ENCODE data around the gene LDLRAD4.

LDLRAD4 gene

GRCh38 chr18:13574355-13574754 is 355.8 kb downstream of the LDLRAD4 start:
- H4K20me1 ChIP-seq, result peaks cover 54% of the 10 kb centered on the region; the same call in 1 of the 2 replicates
- no peak overlapping the region for H3K4me3 ChIP-seq
- TF ChIP-seq Cebpa-rat (IDR thresholded peaks at IDR 0.05), result no peak
- no peak overlapping the region for H3K4me2 ChIP-seq
- H3K36me3 ChIP-seq, result peaks cover 21% of the 10 kb centered on the region
- H3K9me3 ChIP-seq, result peaks cover 10% of the 10 kb centered on the region; the same call in 1 of the 2 replicates
- no peak overlapping the region for H3K9ac ChIP-seq
- no peaks in the 10 kb centered on the region for H3K27me3 ChIP-seq
- no peak overlapping the region; the same call in 1 of the 2 replicates for H3K27ac ChIP-seq
- peaks cover 70% of the 10 kb centered on the region for H3K4me1 ChIP-seq

DNA sequence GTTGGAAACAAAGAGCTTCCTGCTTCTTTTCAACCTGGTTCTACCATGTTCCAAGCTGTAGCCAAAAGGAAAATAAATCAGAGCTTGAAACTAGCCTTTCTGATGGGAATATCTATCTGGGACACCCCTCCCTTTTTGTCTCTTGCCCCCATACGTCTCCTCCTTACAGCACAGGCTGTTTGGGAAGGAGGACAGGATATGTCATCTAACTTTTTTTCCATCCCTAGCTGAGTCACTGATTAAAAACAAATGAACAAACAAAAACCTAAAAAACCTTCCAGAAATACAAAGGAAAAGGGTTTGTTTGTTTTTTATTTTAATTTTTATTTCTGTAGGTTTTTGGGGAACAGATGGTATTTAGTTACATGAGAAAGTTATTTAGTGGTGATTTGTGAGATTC is 356.2 kb downstream of the LDLRAD4 start:
- Histone ChIP-seq H3K9ac (no peak overlapping the region), H3K9me3 (peaks cover 10% of the 10 kb centered on the region; the same call in 1 of the 2 replicates), H3K4me2 (no peak overlapping the region), H3K27ac (no peak overlapping the region; the same call in 1 of the 2 replicates), H3K4me1 (peaks cover 70% of the 10 kb centered on the region), H3K27me3 (no peaks in the 10 kb centered on the region), H3K36me3 (peaks cover 21% of the 10 kb centered on the region), H3K4me3 (no peak overlapping the region), H4K20me1 (peaks cover 59% of the 10 kb centered on the region)
- TF ChIP-seq Cebpa-rat (IDR thresholded peaks at IDR 0.05), result no peak

DNA sequence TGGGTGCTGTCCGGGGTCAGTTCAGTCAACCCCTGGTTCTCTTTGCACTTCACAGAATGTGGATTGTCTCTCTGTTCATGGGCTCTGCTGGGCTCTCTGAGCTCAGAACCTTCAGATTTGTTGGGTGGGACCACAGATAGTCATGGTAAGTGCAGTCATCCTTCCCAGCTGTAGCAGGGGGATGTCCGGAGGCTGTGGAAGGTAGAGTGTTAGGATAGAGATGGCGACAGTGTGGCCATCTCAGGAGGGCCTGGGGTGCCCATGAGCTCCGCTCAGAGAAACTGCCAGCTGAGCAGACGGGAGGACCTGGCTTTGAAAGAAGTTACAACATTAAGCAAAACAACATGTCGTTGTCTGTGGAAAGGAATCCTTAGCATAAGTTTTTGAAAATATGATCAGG is 358.0 kb downstream of the LDLRAD4 start:
- peak overlapping the region; percentile 68 for H3K4me2 ChIP-seq
- H3K4me1 ChIP-seq, result peaks cover 70% of the 10 kb centered on the region
- H3K9me3 ChIP-seq, result peaks cover 10% of the 10 kb centered on the region; the same call in 1 of the 2 replicates
- H3K27me3 ChIP-seq, result no peaks in the 10 kb centered on the region
- peak overlapping the region; percentile 40; the same call in 1 of the 2 replicates for H3K9ac ChIP-seq
- peaks cover 21% of the 10 kb centered on the region for H3K36me3 ChIP-seq
- H3K4me3 ChIP-seq, result no peak overlapping the region
- H3K27ac ChIP-seq, result peak overlapping the region; percentile 48; the same call in 1 of the 2 replicates
- H4K20me1 ChIP-seq, result peaks cover 70% of the 10 kb centered on the region
- TF ChIP-seq Cebpa-rat (IDR thresholded peaks at IDR 0.05), result no peak

DNA sequence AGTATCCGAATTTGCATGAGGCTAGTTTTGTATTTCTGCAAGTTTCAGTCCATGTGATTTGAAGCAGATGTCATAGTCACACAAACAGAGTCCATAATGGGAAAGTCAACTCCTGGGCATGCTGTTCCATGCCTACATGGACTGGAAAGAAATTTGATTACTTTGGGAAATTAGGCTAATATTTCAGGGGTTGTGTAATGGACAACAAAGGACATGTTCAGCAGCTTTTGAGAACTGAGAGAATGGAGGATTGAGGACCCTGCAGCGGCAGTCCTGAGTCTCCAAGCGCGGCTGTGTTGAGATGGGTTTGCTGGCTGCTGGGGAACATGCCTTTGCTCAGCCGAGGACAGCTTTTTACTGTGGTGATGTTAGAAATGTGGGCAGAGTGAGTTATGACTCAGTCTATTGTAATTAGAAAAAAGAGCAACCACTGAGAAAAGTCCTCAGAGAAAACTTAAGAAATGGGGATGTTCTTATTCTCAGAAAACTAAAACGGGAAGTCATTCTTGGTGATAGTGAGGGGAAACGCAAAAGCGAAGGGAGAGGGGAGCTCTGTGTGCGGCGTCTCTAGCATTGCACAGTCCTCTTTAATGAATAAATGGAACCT is 358.6 kb downstream of the LDLRAD4 start:
- Histone ChIP-seq H3K4me3 (no peak overlapping the region), H3K27me3 (no peaks in the 10 kb centered on the region), H4K20me1 (peaks cover 76% of the 10 kb centered on the region), H3K9ac (peak overlapping the region; percentile 40; the same call in 1 of the 2 replicates), H3K4me1 (peaks cover 72% of the 10 kb centered on the region), H3K36me3 (peaks cover 22% of the 10 kb centered on the region), H3K4me2 (peak overlapping the region; percentile 68), H3K27ac (peak overlapping the region; percentile 48; the same call in 1 of the 2 replicates), H3K9me3 (peaks cover 10% of the 10 kb centered on the region; the same call in 1 of the 2 replicates)
- no peak for TF ChIP-seq Cebpa-rat (IDR thresholded peaks at IDR 0.05)

- Histone ChIP-seq H3K4me1 (peaks cover 72% of the 10 kb centered on the region), H3K9ac (peak overlapping the region; percentile 40; the same call in 1 of the 2 replicates), H3K9me3 (peaks cover 10% of the 10 kb centered on the region; the same call in 1 of the 2 replicates), H3K36me3 (peaks cover 24% of the 10 kb centered on the region), H3K27me3 (no peaks in the 10 kb centered on the region), H3K4me3 (no peak overlapping the region), H3K4me2 (peak overlapping the region; percentile 68), H4K20me1 (peaks cover 76% of the 10 kb centered on the region), H3K27ac (peak overlapping the region; percentile 48)
- no peak for TF ChIP-seq Cebpa-rat (IDR thresholded peaks at IDR 0.05)
Measured at GRCh38 chr18:13577781-13578180, 359.2 kb downstream of the LDLRAD4 start.

- TF ChIP-seq Cebpa-rat (IDR thresholded peaks at IDR 0.05), result no peak
- no peak overlapping the region for H3K4me3 ChIP-seq
- H3K36me3 ChIP-seq, result peaks cover 24% of the 10 kb centered on the region
- peaks cover 74% of the 10 kb centered on the region for H3K4me1 ChIP-seq
- H3K4me2 ChIP-seq, result peak overlapping the region; percentile 68; the same call in 1 of the 2 replicates
- no peak overlapping the region for H3K9ac ChIP-seq
- H3K9me3 ChIP-seq, result peaks cover 10% of the 10 kb centered on the region; the same call in 1 of the 2 replicates
- no peak overlapping the region for H3K27ac ChIP-seq
- H4K20me1 ChIP-seq, result peaks cover 80% of the 10 kb centered on the region
- H3K27me3 ChIP-seq, result no peaks in the 10 kb centered on the region
Measured at GRCh38 chr18:13578400-13578799, 359.8 kb downstream of the LDLRAD4 start.

DNA sequence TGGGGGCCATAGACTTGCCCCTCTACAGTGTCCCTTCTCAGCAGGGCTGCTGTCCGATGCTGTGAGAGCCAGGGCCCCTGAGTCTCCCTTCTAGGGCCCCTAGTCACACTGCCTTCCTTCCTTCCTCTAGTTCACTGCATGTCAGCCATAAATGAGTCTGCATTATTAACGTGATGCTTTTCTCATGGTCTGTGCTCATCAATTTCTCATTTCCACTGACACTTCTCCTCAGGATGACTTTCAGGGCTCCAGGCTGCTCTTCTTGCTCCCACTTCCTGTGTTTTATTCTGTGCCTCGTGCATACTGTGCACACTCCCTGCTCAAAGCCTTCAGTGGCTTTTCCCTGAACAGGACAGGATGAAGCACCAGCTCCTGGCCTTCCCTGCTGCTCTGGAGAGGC is 361.3 kb downstream of the LDLRAD4 start:
- peaks cover 88% of the 10 kb centered on the region for H3K4me1 ChIP-seq
- no peak overlapping the region for H3K4me3 ChIP-seq
- H3K9me3 ChIP-seq, result 0 out of 2 replicates have a peak, but pooled peaks cover 3% of the 10 kb centered on the region
- H3K9ac ChIP-seq, result peak overlapping the region; percentile 3; the same call in 1 of the 2 replicates
- no peaks in the 10 kb centered on the region for H3K27me3 ChIP-seq
- H3K27ac ChIP-seq, result 0 out of 2 replicates have a peak overlapping the region, but pooled peaks have one; percentile 11
- H4K20me1 ChIP-seq, result peaks cover 85% of the 10 kb centered on the region
- peaks cover 24% of the 10 kb centered on the region for H3K36me3 ChIP-seq
- no peak for TF ChIP-seq Cebpa-rat (IDR thresholded peaks at IDR 0.05)
- H3K4me2 ChIP-seq, result peak overlapping the region; percentile 68

DNA sequence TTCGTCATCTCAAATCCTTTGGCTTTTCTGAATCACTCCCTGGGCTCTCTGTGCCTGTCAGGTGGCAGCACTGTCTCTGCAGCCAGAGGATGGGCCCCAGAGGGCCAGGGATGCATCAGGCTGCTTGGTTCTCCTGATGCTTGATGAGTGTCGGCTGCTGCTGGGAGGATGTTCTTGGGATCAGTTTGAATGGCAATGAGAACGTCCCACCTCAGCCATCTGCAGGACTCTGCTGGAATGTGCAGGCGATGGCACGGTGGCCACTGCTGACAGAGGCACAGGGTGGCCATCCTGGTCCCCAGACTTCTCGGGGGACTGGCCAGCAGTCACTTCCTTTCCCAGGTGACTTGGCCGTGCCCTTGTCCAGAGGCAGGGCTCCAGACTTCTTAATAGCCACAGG is 361.8 kb downstream of the LDLRAD4 start:
- H3K4me2 ChIP-seq, result peak overlapping the region; percentile 68
- H3K4me3 ChIP-seq, result no peak overlapping the region
- H3K27ac ChIP-seq, result no peak overlapping the region
- no peaks in the 10 kb centered on the region for H3K9me3 ChIP-seq
- no peak overlapping the region; the same call in 1 of the 2 replicates for H3K9ac ChIP-seq
- no peaks in the 10 kb centered on the region for H3K27me3 ChIP-seq
- peaks cover 93% of the 10 kb centered on the region for H3K4me1 ChIP-seq
- H3K36me3 ChIP-seq, result peaks cover 25% of the 10 kb centered on the region
- no peak for TF ChIP-seq Cebpa-rat (IDR thresholded peaks at IDR 0.05)
- H4K20me1 ChIP-seq, result peaks cover 90% of the 10 kb centered on the region

- Histone ChIP-seq H3K27ac (no peak overlapping the region), H3K9me3 (no peaks in the 10 kb centered on the region)
Measured at GRCh38 chr18:13580991-13581390, 362.4 kb downstream of the LDLRAD4 start.

DNA sequence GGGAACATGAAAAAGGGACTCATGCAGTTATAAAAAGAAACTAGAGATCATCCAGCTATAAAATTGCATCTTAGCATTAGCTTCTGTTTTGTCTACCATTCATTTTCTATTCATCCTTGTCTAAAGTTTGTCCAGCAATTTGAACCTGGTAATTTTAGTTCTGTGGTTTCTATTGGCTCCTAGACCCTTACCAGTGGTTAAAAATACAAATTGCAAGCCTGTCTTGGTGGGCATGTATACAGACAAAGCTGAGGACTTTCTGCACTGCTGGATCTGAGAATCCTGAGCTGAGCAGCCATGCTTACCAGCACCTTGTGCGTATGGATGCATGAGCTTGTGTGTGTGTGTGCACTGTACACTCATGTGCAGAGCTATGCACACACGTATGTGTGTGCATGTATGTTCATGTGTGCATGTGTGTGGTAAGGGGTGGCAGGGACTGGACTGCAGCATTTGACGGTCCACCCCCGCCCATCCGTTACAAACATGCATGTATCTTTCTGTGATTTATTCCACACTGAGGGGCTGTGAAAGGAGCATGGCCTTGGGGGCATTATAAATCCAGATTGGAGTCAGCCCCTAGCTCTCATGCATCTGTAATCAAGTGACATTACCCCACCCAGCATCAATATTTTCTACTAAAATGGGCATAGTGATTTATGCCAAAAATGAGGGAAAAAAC is 363.1 kb downstream of the LDLRAD4 start:
- H3K27me3 ChIP-seq, result no peaks in the 10 kb centered on the region
- peaks cover 29% of the 10 kb centered on the region for H3K36me3 ChIP-seq
- no peak overlapping the region for H3K9ac ChIP-seq
- no peak overlapping the region for H3K4me3 ChIP-seq
- peak overlapping the region; percentile 68 for H3K4me2 ChIP-seq
- H3K4me1 ChIP-seq, result peaks cover 95% of the 10 kb centered on the region
- no peak for TF ChIP-seq Cebpa-rat (IDR thresholded peaks at IDR 0.05)
- no peaks in the 10 kb centered on the region for H3K9me3 ChIP-seq
- no peak overlapping the region for H3K27ac ChIP-seq
- H4K20me1 ChIP-seq, result peaks cover 89% of the 10 kb centered on the region

More at GRCh38 chr18:13580991-13581390, 362.4 kb downstream of the LDLRAD4 start:
- no peaks in the 10 kb centered on the region for H3K27me3 ChIP-seq
- no peak overlapping the region for H3K4me3 ChIP-seq
- H4K20me1 ChIP-seq, result peaks cover 94% of the 10 kb centered on the region
- no peak overlapping the region for H3K9ac ChIP-seq
- H3K36me3 ChIP-seq, result peaks cover 25% of the 10 kb centered on the region
- no peak for TF ChIP-seq Cebpa-rat (IDR thresholded peaks at IDR 0.05)
- peak overlapping the region; percentile 68 for H3K4me2 ChIP-seq
- peaks cover 95% of the 10 kb centered on the region for H3K4me1 ChIP-seq

All from BLaER1 (cell line).